PC-3 (cell line): Measurements from ENCODE around the gene TSPEAR. TPM values are rescaled to one million over a fixed set of nuclear protein-coding genes. Genes with fewer than 3 reads are reported as not detected.
A peak's percentile ranks its signal among the peaks of the same experiment; 100 is the strongest.

Source experiments
- ATAC-seq: fragments of 200-7000 bp; cut with Tn5 transposase; 2 replicates; pipeline ENCODE4 v1.9.1; 2020; ENCODE audit warnings: mild to moderate bottlenecking, moderate library complexity
- BruUV-seq: library from RNA; stranded (reverse); fragments of 400-500 nt; replicated peaks from 2 replicates; lab custom pipeline; 2021; lab: Mats Ljungman, UMichigan
- CTCF ChIA-PET: fragments of 300-600 bp; sonication (Branson Sonifier 250); formaldehyde crosslinking; loops from one replicate; lab custom pipeline; 2022; ENCODE audit warnings: antibody characterized with exemption; lab: Charles Lee
- POLR2A ChIA-PET: fragments of 300-600 bp; sonication (Branson Sonifier 250); formaldehyde crosslinking; loops from one replicate; lab custom pipeline; 2022; ENCODE audit warnings: antibody characterized with exemption; ENCODE audit not compliant: unreplicated experiment; lab: Charles Lee
- DNase-seq: peaks from one replicate; pipeline ENCODE4 v3.0.0-alpha.2; 2015
- H2AFZ ChIP-seq: fragments of 300-600 bp; sonication (generic); 2 replicates; pipeline ENCODE4 v1.6.0; 2016; ENCODE audit warnings: antibody characterized with exemption, low read length
- H3F3A ChIP-seq: fragments of 300-600 bp; sonication (generic); one replicate; pipeline ENCODE4 v1.6.0; 2017; ENCODE audit warnings: antibody characterized with exemption, low read length, control low read depth, mild to moderate bottlenecking; ENCODE audit not compliant: unreplicated experiment
- H3K27ac ChIP-seq: fragments of 300-600 bp; sonication (generic); 2 replicates; pipeline ENCODE4 v1.5.1; 2016; ENCODE audit warnings: mild to moderate bottlenecking, low read length
- H3K27me3 ChIP-seq: fragments of 300-600 bp; sonication (generic); 2 replicates; pipeline ENCODE4 v1.6.1; 2016; ENCODE audit warnings: low read length, mixed read lengths
- H3K36me3 ChIP-seq: fragments of 300-600 bp; sonication (generic); 2 replicates; pipeline ENCODE4 v1.6.1; 2016; ENCODE audit warnings: low read depth, mixed run types, low read length, mixed read lengths
- H3K4me1 ChIP-seq: fragments of 300-600 bp; sonication (generic); 2 replicates; pipeline ENCODE4 v1.5.1; 2016; ENCODE audit warnings: low read length; ENCODE audit not compliant: insufficient read depth
- H3K4me2 ChIP-seq: fragments of 300-600 bp; sonication (generic); 2 replicates; pipeline ENCODE4 v1.6.0; 2016; ENCODE audit warnings: low read length
- H3K4me3 ChIP-seq: fragments of 300-600 bp; sonication (generic); 2 replicates; pipeline ENCODE4 v1.5.1; 2016; ENCODE audit warnings: mild to moderate bottlenecking, low read length, mixed read lengths
- H3K79me2 ChIP-seq: fragments of 300-600 bp; sonication (generic); 2 replicates; pipeline ENCODE4 v1.6.1; 2017; ENCODE audit warnings: low read length, mixed read lengths
- H3K9ac ChIP-seq: fragments of 300-600 bp; sonication (generic); 2 replicates; pipeline ENCODE4 v1.6.0; 2016; ENCODE audit warnings: mild to moderate bottlenecking, low read length
- H3K9me2 ChIP-seq: fragments of 300-600 bp; sonication (generic); replicated peaks from 2 replicates; pipeline ENCODE4 v1.6.1; 2016; ENCODE audit warnings: mixed run types, low read length, mixed read lengths
- H3K9me3 ChIP-seq: fragments of 300-600 bp; sonication (generic); 2 replicates; pipeline ENCODE4 v1.6.1; 2016; ENCODE audit warnings: low read length, mixed read lengths
- H4K20me1 ChIP-seq: fragments of 300-600 bp; sonication (generic); 2 replicates; pipeline ENCODE4 v1.6.1; 2016; ENCODE audit warnings: low read length, mixed read lengths
- CTCF ChIP-seq: fragments of 300-600 bp; sonication (generic); conservative IDR thresholded peaks from 2 replicates; pipeline ENCODE4 v1.5.1; 2017; ENCODE audit warnings: antibody characterized with exemption, low read depth, mild to moderate bottlenecking, low read length
- EZH2 ChIP-seq: fragments of 300-600 bp; sonication (generic); IDR thresholded peaks from one replicate; pipeline ENCODE4 v1.6.1; 2017; ENCODE audit warnings: antibody characterized with exemption, mild to moderate bottlenecking, low read length; ENCODE audit not compliant: unreplicated experiment
- EZH2phosphoT487 ChIP-seq: fragments of 300-600 bp; sonication (generic); IDR thresholded peaks from 2 replicates; pipeline ENCODE4 v1.6.1; 2018; ENCODE audit warnings: mild to moderate bottlenecking, antibody characterized with exemption, low read length, borderline replicate concordance
- intact Hi-C: fragments of 100-400 bp; cut with micrococcal nuclease; formaldehyde crosslinking; loops from 2 replicates; pipeline ENCODE4 v1.9.0; 2023
- total RNA-seq: library from RNA; depleted of rRNA; stranded (reverse); fragments of >200 nt; gene quantifications from 2 replicates; pipeline ENCODE4 v1.2.3, GENCODE V29; 2014

TSPEAR gene
- total RNA-seq, 1 experiment from 2014 or later, result 2.1 TPM

- ChIA-PET POLR2A (no interaction called here), CTCF (no interaction called here)
- ATAC-seq, result no peak
- Histone ChIP-seq H3K4me3 (no peak overlapping the region), H2AFZ (no peak overlapping the region), H3K9me3 (peaks cover 13% of the 10 kb centered on the region), H3K4me1 (no peaks in the 10 kb centered on the region), H4K20me1 (no peaks in the 10 kb centered on the region), H3K36me3 (no peaks in the 10 kb centered on the region), H3F3A (no peaks in the 10 kb centered on the region), H3K79me2 (no peaks in the 10 kb centered on the region), H3K9ac (no peak overlapping the region), H3K27me3 (no peaks in the 10 kb centered on the region), H3K4me2 (no peak overlapping the region), H3K27ac (no peak overlapping the region), H3K9me2 (no peaks in the 10 kb centered on the region)
- intact Hi-C loops, result no loop called here
- TF ChIP-seq EZH2phosphoT487 (no peak), EZH2 (no peak), CTCF (no peak)
- BruUV-seq, result no TSS peak
- no peak for DNase-seq
These were observed 87.8 kb downstream of the TSPEAR start for GRCh38 chr21:44623575-44623974.

GRCh38 chr21:44619886-44620285 is 91.5 kb downstream of the TSPEAR start:
- CTCF ChIA-PET, result interaction anchor here (1.2 kb wide), 1 partner anchor 123 kb away, joined by 5 read pairs; no protein-coding TSS in a partner anchor

GRCh38 chr21:44618909-44619308 is 92.5 kb downstream of the TSPEAR start:
- CTCF ChIA-PET, result interaction anchor here (1.2 kb wide), 1 partner anchor 124 kb away, joined by 5 read pairs; no protein-coding TSS in a partner anchor
- no peaks in the 10 kb centered on the region for H4K20me1 ChIP-seq
- BruUV-seq, result no TSS peak

More at GRCh38 chr21:44619886-44620285, 91.5 kb downstream of the TSPEAR start:
- no peak overlapping the region for H3K4me2 ChIP-seq
- POLR2A ChIA-PET, result no interaction called here
- H3K4me1 ChIP-seq, result no peaks in the 10 kb centered on the region
- H3K27me3 ChIP-seq, result no peaks in the 10 kb centered on the region
- TF ChIP-seq EZH2, result no peak
- no peak overlapping the region for H3K27ac ChIP-seq
- ATAC-seq (no peak), DNase-seq (no peak)
- intact Hi-C loops, result no loop called here
- no peak overlapping the region for H3K9ac ChIP-seq
- no peaks in the 10 kb centered on the region for H3K79me2 ChIP-seq
- no peaks in the 10 kb centered on the region for H3K9me2 ChIP-seq
- no peaks in the 10 kb centered on the region for H4K20me1 ChIP-seq
- no peak overlapping the region for H2AFZ ChIP-seq
- no peaks in the 10 kb centered on the region for H3F3A ChIP-seq
- peaks cover 13% of the 10 kb centered on the region for H3K9me3 ChIP-seq
- no peak overlapping the region for H3K4me3 ChIP-seq
- no peaks in the 10 kb centered on the region for H3K36me3 ChIP-seq
- BruUV-seq, result no TSS peak

More at GRCh38 chr21:44618909-44619308, 92.5 kb downstream of the TSPEAR start:
- DNase-seq (peak; percentile 19), ATAC-seq (peak; percentile 29; the same call in 1 of the 2 replicates)
- H2AFZ ChIP-seq, result no peak overlapping the region
- H3K27me3 ChIP-seq, result no peaks in the 10 kb centered on the region
- no peaks in the 10 kb centered on the region for H3K4me1 ChIP-seq
- H3F3A ChIP-seq, result no peaks in the 10 kb centered on the region
- no peaks in the 10 kb centered on the region for H3K9me2 ChIP-seq
- H3K27ac ChIP-seq, result no peak overlapping the region
- POLR2A ChIA-PET, result no interaction called here
- peaks cover 13% of the 10 kb centered on the region for H3K9me3 ChIP-seq
- H3K9ac ChIP-seq, result no peak overlapping the region
- no peak for TF ChIP-seq EZH2
- H3K4me3 ChIP-seq, result no peak overlapping the region
- H3K79me2 ChIP-seq, result no peaks in the 10 kb centered on the region
- no peak overlapping the region for H3K4me2 ChIP-seq
- H3K36me3 ChIP-seq, result no peaks in the 10 kb centered on the region
- intact Hi-C loops, result loop anchor here (1.0 kb wide), 1 partner anchor 174 kb away; no protein-coding TSS in a partner anchor
